ENCODE results near the gene DCTN2. TPM values are rescaled to one million over a fixed set of nuclear protein-coding genes. Genes with fewer than 3 reads are reported as not detected.

Gene DCTN2
- total RNA-seq, 2 experiments from 2014 or later, result 39.6 TPM

- Histone ChIP-seq H3K27ac (ENCODE audit: low read depth in 1 of 2, low read length in 2 of 2) (no peak overlapping the region), H3K27me3 (ENCODE audit: control insufficient read depth in 1 of 2, insufficient read depth in 2 of 2, low read length in 2 of 2) (no peaks in the 10 kb centered on the region), H3K9me3 (ENCODE audit: control insufficient read depth in 1 of 2, insufficient read depth in 1 of 2, low read length in 2 of 2) (no peaks in the 10 kb centered on the region), H3K36me3 (ENCODE audit: insufficient read depth, low read length) (no peaks in the 10 kb centered on the region), H3K4me1 (ENCODE audit: insufficient read depth, low read length) (peaks cover 8% of the 10 kb centered on the region), H3K4me3 (ENCODE audit: low read length) (no peak overlapping the region)
- Mint-ChIP-seq H3K4me3 (no peak overlapping the region), H3K36me3 (ENCODE audit: low read depth) (no peaks in the 10 kb centered on the region), H3K9me3 (no peaks in the 10 kb centered on the region), H3K27me3 (peaks cover 7% of the 10 kb centered on the region), H3K4me1 (ENCODE audit: low read depth) (no peaks in the 10 kb centered on the region), H3K27ac (no peak overlapping the region)
- DNase-seq (no peak), ATAC-seq (ENCODE audit: poor library complexity) (no peak)
- POLR2A ChIA-PET, result no interaction called here
- CTCF ChIA-PET, result no interaction called here
- TF ChIP-seq CTCF (IDR thresholded peaks at IDR 0.05), result no peak
- intact Hi-C loops (cut with DNase I, micrococcal nuclease), result no loop called here
Measured at GRCh38 chr12:57579011-57579410, 32.0 kb upstream of the DCTN2 start.

DNA sequence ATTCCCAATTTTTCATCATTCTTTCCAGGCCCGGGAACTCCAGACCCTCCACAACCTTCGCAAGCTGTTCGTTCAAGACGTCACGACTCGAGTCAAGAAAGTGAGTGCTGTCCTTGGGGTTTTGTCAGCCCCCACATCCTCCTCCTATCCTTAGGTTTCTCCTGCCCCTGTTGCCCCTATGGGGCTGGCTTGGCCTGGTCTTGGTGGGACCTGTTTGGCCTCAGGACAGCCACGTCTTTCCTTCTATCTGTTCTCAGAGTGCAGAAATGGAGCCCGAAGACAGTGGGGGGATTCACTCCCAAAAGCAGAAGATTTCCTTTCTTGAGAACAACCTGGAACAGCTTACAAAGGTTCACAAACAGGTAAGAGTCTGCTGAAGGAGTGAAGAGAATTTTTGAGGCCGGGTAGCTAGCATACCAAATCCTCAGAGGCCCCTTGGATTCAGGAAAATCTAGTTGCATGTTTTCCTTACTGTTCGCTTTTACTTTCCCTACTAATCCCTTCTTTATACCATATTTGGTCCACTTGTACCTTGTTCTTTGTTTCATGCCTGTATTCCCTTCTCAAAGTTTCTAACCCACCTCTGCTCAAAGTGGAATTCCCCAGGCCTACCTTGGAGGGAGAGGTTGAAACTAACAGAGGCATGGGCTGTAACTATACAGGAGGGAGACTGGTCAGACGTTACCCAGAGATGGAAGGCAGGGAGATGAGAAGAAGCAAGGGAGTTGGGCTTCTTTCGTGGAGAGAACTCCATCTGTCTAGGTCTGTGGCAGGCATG lies 31.2 kb upstream of the DCTN2 start:
- Histone ChIP-seq H3K27me3 (ENCODE audit: control insufficient read depth in 1 of 2, insufficient read depth in 2 of 2, low read length in 2 of 2) (no peaks in the 10 kb centered on the region), H3K27ac (ENCODE audit: low read depth in 1 of 2, low read length in 2 of 2) (no peak overlapping the region), H3K4me1 (ENCODE audit: insufficient read depth, low read length) (peaks cover 4% of the 10 kb centered on the region), H3K9me3 (ENCODE audit: control insufficient read depth in 1 of 2, insufficient read depth in 1 of 2, low read length in 2 of 2) (no peaks in the 10 kb centered on the region), H3K36me3 (ENCODE audit: insufficient read depth, low read length) (no peaks in the 10 kb centered on the region), H3K4me3 (ENCODE audit: low read length) (no peak overlapping the region)
- H3K4me3 Mint-ChIP-seq, result no peak overlapping the region
- CTCF ChIA-PET, result no interaction called here
- no peak for DNase-seq
- H3K27me3 Mint-ChIP-seq, result peaks cover 2% of the 10 kb centered on the region
- no peaks in the 10 kb centered on the region for H3K36me3 Mint-ChIP-seq (ENCODE audit: low read depth)
- intact Hi-C loops (cut with DNase I, micrococcal nuclease), result no loop called here
- no peak for TF ChIP-seq CTCF (IDR thresholded peaks at IDR 0.05)
- POLR2A ChIA-PET, result no interaction called here
- H3K9me3 Mint-ChIP-seq, result no peaks in the 10 kb centered on the region
- no peak for ATAC-seq (ENCODE audit: poor library complexity)
- no peak overlapping the region for H3K27ac Mint-ChIP-seq
- no peaks in the 10 kb centered on the region for H3K4me1 Mint-ChIP-seq (ENCODE audit: low read depth)

- no peaks in the 10 kb centered on the region for H3K4me1 Mint-ChIP-seq (ENCODE audit: low read depth)
- H3K36me3 Mint-ChIP-seq (ENCODE audit: low read depth), result no peaks in the 10 kb centered on the region
- H3K4me3 Mint-ChIP-seq, result no peak overlapping the region
- no peaks in the 10 kb centered on the region for H3K27me3 Mint-ChIP-seq
- no peak for TF ChIP-seq CTCF (IDR thresholded peaks at IDR 0.05)
- no peak for DNase-seq
- POLR2A ChIA-PET, result no interaction called here
- CTCF ChIA-PET, result no interaction called here
- intact Hi-C loops (cut with DNase I, micrococcal nuclease), result no loop called here
- no peak for ATAC-seq (ENCODE audit: poor library complexity)
- Histone ChIP-seq H3K27me3 (ENCODE audit: control insufficient read depth in 1 of 2, insufficient read depth in 2 of 2, low read length in 2 of 2) (no peaks in the 10 kb centered on the region), H3K4me1 (ENCODE audit: insufficient read depth, low read length) (no peaks in the 10 kb centered on the region), H3K9me3 (ENCODE audit: control insufficient read depth in 1 of 2, insufficient read depth in 1 of 2, low read length in 2 of 2) (no peaks in the 10 kb centered on the region), H3K27ac (ENCODE audit: low read depth in 1 of 2, low read length in 2 of 2) (no peak overlapping the region), H3K36me3 (ENCODE audit: insufficient read depth, low read length) (no peaks in the 10 kb centered on the region), H3K4me3 (ENCODE audit: low read length) (no peak overlapping the region)
- H3K9me3 Mint-ChIP-seq, result no peaks in the 10 kb centered on the region
- H3K27ac Mint-ChIP-seq, result no peak overlapping the region
Measured at GRCh38 chr12:57576613-57577160, 29.7 kb upstream of the DCTN2 start.
